ENCODE results near the gene CLDN11.

The CLDN11 gene

DNA sequence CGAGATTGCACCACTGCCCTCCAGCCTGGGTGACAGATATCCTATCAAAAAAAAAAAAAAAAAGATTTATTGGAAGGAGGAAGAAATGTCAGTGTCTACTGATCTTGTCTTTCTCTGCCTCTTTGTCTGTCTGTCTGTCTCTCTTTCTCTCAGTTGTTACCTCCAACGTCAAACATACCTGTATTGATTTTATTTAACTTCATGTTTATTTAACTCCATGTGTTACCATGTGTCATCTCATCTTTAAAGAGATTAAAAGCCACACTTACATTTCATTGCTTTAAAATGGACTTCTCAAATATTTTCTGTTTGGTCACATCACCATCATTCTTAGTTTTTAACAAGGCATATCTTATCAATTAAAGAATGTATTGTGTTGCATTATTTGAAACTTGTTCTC is 9.4 kb downstream of the CLDN11 start:
- no peak for DNase-seq

DNA sequence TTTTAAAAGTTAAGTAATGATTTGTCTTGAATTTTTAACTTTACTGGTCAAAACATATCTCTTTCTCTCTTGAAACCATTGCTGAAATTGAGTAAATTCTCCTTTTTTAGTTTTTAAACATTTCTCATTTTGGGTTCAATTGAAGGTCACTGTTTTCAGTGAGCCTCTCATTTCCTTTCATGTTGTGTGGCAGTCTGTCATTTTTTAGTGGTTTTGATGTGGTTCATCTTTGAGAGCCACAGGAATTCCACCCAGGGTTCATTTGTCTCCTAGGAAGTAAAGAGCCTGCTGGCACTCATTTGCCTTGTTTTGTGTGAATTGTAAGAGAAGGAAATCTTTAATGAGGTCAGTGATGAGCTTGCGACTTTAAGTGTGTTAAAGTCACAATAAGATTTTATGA is 10.4 kb downstream of the CLDN11 start:
- no peak for DNase-seq

DNA sequence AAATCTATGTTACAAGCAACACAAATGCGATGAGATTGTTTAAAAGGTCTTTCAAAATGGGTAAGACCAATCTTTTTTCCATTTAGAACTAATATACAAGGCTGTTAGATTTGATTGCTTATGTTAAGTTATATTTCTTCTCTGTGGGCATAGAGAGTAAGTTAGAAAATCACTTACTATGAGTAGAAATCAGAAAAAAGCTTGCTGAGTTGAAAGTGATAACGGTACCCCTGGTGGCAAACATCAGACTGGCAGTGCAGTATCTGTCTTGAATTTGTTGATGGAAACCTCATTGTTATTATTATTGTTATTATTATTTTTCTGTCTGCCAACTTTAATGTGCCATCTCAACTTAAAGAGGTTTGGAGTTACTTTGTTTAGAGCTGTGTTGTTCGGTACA is 12.4 kb downstream of the CLDN11 start:
- no peak for DNase-seq

DNA sequence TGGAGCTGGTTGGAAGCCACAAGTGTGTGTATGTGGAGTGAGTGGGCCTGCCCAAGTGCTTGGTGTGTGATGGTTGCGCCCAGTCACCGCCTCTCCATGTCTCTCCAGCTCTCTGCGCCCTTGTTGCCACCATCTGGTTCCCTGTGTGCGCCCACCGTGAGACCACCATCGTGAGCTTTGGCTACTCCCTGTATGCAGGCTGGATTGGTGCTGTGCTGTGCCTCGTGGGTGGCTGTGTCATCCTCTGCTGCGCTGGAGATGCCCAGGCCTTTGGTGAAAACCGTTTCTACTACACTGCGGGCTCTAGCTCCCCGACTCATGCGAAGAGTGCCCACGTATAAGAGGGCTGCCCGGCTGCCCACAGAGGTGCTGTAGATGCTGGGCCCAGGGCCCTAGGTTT is 13.7 kb downstream of the CLDN11 start:
- DNase-seq, result no peak

DNA sequence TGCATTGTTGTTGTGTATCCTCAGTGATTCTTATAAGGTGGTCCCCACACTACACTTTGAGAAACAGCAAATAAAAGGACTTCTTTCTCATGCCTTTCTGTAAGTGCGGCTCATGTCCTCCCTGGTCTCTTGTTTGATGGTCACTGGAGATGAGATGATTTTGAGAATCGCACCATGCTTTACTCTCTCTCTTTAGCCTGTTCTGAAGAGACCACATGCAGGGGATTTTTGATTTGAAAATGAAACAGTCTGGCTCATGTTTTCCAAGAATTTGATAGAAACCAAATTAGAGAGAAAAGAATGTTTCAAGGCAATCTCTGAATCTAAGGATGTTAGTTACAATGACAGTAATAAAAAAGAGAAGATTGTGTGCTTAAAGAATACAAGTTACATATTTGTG is 18.0 kb downstream of the CLDN11 start:
- no peak for DNase-seq

DNA sequence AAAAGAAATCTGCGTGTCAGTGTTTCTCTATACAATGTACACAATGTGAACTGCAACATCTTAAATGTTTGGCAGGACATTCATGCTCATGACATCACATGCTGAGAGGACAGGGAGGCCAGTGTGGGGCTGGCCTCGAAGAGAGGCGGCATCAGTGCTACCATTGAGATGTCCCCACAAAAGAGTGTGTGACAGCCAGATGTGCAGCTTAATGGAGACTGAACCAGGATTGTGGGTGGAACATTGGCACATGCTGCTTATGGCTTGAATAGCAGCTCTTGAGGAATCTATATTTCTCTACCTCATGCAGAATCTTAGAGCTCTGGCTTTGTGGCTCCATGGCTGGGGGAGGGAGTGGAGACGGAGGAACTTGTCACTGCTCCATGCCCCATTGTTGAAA is 18.5 kb downstream of the CLDN11 start:
- DNase-seq, result no peak

DNA sequence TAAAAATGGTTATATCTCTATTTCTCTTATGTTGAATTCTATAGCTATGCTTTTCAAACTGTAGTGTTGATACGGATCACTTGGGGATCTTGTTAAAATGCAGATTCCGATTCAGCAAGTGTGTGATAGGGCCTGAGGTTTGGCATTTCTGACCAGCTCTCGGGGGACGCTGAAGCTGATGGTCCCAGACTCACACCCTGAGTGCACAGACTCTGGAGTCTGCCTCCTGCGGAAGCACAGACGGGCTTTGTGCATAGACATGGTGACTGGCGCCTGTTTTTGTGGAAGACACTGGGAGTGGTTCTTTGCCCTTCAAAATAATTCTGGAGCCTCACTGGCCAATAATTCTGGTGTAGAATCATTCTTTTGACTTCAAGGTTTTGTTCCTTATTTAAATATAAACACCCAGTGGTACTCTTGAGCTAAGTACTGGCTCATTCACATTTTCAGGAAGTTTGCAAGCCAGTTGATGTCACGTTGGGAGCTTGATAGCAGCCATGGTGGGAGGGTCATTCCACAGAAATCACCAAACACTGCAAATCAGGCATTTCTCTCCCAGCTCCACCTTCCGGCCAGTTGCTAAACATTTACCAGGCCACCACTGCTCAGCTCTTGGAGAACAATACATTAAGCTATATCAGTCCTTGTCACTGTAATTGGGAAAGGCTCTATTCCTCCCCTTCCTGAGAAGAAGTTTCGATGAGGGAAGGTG is 19.2 kb downstream of the CLDN11 start:
- no peak for DNase-seq

DNA sequence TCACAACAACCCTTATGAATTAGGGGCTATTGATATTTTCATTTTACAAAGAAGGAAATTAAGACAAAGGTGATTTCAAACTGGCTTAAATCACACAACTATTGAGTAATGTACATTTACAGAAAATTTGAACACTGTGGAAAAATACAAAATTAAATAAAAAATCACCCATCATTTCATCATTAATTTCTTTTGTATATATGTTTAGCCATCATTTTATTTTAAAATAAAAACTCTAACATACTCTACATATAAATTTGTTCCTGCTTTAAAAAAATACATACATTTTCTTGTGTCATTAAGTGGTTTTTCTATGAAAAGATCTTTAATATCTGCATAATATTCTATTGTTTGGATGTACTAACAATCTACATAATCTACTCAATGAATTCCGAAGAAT is 20.2 kb downstream of the CLDN11 start:
- no peak for DNase-seq

DNA sequence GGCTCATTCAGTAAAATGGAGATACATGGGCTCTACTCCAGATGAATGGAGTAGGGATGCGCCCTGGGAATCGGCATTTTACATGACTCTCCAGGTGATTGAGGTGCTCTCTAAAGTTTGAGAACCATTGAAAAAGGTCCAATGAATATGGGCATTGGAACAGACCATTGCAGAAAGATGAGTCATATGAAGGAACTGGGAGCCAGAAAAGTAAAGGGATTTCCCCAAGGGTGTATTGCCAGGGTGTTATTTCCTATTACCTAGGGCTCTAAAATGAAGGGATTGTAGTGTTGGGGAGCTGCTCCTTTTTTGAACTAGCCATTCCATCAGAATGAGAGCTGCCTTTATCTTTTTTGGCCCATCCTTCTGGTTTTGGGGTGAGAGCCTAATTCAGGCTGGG is 21.7 kb downstream of the CLDN11 start:
- DNase-seq, result no peak

DNA sequence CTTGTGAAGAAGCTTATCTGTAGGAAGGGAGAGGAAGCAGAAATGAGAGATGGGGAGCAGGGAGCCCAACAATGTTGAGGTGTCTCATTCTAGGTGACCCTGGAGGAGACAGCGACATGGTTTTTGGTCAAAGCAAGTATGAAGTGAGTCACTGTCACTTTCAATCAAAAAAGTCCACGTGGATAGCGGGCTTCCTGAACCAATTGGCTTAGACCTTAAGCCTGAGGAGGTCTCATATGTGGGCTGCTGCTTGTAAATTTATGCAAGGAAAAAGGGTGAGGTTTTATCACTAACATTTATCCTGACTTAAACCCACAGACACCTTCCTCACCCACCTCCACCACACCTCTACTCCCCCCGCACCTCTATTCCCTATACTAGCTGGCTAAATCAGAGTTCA is 22.7 kb downstream of the CLDN11 start:
- no peak for DNase-seq

DNA sequence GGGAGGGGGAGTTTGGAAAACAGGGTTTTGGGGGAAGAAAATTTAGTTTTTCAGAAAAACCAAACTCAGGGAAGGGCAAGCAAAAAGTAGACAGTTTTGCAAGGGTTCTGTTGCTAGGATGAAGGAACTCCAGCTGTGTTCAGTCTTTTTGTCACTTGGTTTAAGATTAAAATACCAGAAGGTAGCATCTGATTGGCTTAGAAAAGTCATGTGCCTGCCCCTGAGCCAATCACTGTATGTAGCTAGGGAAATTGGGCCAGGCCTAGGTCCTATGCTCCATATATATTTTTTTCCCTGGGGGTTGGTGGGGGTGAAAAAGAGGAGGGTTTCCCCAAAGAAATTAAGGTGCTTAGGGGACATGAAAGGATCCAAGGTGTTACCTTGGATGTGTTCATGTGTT is 24.3 kb downstream of the CLDN11 start:
- DNase-seq, result no peak

DNA sequence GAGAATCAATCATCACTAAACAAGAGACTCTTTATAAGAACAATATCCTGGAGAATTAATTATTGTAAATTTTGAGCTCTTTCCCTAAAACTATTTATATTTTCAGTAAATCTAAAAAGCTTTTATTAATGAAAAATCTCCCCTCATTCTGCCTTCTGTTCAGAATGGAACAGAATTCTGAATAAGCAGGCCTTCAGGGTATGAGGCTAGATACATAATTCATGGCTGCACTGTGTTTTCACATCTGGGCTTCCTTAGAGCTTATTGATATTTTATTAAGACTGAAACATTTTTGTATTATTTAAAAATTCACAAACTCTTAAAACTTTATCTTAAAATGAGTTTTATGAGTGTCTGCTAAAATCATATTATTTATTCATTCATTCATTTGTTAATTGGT is 24.8 kb downstream of the CLDN11 start:
- DNase-seq, result no peak

DNA sequence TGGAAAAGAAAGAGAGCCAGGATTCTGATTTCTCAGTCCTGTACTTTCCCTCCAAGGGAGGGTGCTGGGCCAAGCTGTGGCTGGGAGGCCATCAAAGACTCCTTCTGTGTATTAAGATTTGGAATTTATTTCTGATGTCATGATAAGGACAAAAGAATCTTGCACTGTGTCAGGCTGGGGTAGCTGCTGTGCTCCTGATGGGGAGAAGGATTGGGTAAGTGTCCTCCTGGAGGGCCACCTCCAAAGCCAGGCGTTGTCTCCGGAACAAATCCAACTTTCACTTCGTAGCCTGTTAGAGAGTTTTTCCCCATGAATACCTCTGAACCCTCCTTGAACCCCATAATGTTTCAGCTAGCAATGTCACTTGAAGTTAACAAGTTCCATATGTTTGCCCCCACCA is 29.9 kb downstream of the CLDN11 start:
- DNase-seq, result no peak

DNA sequence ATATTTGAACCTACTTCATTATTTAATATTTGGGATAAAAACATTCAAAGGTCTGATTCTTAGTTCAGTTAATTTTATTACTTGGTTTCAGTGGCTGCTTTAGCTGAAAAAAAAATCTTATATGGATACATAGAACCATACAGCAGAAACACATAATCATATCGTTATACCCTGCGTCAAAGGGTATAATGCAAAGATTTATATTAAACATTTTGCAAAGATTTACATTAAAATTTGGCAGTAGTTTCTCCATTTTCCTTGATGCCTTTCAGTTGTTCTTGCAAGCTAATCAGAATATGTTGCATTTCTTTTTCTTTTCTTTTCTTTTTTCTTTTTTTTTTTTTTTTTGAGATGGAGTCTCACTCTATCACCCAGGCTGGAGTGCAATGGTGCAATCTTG is 31.4 kb downstream of the CLDN11 start:
- DNase-seq, result no peak

DNA sequence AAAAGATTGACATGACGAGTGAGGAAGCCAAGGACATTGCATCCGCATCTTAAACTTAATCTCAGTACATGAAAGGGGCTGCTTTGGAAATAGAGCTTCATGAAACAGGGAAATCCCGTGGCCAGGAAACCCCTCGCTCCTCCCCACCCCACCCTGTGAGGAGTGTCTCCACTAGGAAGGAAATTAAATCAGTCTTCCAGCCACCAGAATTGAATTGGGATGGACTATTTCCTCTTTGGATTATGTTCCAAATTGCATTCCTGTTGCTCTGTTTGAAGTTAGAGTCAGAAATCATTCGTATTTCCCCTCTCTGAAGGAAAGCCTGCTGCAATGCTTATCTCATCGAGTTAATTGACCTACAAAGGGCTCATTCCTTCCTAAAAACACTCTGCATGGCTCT is 35.8 kb downstream of the CLDN11 start:
- no peak for DNase-seq

DNA sequence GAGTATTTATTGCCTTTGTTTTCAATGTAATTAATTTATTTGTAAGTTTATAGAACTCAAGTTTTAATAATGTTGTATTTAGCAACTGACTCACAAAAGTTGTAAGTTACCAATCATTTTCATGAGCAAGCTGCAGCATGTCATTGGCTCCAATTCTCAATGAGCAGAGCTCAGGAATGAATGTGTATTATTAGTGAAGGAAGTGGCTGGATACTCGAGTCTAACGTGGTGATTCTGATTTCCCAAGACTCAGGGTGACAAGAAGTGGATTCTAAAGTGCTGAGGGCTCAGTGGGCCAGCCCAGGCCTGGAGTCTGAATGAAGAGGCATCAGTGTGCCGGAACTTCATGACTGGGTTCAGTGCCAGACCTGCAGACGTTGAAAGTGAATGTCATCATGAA is 39.6 kb downstream of the CLDN11 start:
- no peak for DNase-seq

DNA sequence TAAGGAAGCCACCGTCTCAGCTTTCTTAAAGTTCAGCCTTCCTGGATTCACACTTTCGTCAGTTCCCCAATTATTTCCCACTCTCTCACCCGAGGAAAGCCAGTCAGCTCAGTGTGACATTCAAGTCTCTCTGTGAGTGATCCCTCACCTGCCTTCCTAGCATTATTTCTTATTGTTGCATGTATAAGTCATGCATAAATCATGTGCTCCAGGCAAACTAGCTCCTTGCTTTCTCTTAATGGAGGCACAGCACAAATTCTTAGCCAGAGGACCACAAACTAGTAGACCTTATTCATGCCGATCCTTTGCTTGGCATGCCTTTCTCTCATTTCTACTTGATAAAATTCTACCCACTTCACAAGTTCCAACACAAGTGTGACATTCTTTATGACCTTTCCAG is 44.3 kb downstream of the CLDN11 start:
- DNase-seq, result no peak

DNA sequence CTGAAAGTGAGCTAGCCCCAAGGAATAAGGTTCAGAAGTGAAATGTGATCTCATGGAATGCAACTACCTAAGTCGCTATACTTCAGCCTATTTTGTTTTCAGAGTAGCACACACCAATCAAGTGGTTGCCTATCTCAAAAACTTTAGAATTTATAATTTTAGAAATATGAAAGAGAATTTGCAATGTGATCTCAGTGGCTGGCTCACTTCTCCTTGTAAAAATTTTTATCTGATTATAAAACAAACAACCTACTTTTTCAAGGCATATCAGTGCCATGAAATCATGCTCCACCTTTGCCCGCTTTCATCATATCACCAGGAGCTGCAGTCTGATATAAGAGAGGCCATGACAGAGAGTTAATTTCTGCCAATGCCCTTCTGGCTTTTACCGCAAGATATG is 47.3 kb downstream of the CLDN11 start:
- no peak for DNase-seq

DNA sequence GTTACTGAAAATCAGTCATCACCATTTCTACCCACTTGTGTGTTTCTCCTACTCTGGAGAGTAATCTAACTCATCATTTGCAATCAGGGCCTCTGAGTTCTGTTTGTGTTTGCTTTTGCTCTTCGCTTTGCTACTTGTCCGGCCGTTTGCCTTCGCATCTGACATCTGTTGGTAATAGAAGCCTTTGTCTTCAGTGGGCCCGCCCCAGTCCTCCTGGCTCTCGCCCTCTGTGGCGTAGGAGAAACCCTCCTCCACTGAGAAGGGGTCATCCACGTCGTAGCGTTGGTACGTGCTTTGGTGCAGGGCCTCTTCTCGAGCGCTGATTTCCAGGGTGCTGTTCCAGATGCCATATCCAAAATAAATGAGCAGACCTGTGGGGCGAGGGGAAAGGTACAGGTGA is 48.3 kb downstream of the CLDN11 start:
- no peak for DNase-seq

DNA sequence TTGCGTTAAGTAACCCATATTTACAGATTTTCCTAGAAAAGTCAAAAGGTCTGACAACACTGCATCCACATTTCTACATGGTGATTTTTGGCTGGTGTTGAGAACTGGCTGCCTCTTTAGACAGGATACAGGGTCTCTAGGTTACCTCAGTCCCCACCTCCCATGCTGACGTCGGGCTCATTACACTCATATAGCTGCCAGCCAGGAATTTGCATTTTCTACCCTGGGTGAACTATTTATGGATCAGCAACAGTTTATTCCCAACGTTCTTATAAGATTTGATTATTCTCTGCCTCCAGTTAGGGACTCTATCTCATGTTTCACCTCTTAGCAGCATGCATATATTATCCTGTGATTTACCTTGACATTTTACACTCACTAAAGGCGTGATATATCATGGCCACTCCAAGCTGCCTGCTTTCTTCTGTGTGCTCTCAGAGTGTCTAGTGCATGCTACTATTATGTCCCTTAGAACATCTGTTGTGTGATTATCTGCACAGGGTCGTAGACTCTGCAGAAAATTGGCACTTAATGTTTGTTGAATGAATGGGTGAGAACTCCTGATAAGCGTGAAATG is 49.0 kb downstream of the CLDN11 start:
- DNase-seq, result no peak

DNA sequence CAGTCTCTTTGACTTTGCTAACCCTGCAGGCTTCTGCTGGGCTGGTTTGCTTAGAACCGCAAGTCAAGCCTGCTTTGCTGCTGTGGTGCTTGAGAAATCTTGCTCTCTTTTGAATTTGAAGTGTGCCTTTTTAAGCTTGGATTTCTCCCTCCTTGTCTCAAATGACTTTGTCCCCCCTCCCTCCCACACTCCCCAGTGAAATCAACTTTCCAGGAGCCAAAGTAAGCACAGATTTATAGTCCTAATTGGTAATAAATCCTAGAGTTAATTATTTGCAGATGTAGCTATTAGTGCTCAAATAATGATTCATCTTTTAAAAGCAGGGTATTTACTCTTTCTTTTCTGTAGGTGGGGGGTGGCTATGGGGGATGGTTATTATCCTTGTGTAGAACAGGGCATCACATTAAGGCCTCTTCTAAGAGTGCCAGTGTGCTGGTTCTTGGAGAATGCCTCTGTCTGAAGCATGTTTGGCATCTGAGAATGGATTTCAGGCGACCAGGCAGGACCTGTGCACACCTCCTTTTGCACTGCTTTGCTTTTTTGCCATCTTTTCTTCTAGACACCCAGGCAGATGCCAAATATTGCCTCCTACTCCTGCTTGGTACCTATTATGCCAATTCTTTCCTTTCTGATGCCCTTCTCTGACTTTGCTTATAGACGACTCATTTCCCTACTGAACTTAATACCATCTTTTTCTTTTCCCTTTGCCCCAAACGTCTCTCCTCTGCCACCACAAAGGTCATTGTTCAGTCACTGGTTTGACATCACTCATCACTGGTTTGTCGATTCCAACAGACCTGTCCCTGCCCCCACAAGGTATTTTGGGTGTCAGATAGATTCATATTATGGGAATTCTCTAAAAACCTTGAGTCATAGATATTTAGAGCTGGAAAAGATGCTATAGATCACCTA is 50.7 kb downstream of the CLDN11 start:
- no peak for DNase-seq

DNA sequence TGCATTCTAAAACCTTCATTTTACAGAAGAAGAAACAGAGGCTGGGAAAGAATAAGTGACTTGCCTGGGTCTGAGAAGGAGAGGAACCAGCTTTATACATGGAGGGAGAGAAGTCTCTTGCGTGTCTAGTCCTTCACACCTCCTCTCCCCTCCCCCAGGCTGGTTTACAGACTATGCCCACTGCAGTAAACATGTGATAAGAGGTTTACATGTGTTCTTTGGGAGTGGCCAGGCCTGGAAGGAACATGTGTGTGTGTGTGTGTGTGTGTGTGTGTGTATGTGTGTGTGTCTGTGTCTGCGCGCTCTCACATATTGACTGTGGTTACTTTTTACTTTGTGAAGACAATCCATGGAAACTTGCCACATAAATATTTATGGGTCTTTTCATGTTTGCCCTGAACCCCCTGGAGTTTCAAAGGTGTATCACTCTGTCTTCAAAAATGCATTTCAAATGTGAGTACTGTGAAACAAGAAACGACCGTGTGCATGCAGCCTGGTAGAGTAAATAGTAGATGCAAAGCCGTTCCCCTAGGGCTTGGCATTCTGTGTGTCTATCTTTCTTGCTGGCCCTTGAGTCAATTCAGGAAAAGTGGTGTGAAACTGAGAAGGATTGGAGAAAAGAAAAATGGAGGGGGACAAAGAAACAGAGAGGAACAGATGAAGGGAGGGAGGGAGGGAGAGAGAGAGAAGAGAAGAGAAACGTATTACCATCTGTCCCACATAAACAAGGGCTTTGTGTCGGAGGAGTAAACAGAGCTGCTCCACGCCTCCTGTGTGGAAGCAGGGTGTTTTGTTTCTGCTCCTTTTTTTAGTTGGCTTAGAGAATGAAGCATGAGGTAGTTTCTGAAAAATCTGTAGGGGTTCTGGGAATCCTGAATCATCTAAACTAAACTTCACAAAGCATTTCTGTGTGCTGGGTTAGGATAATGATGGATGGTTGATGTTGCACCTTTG is 51.7 kb downstream of the CLDN11 start:
- no peak for DNase-seq

DNA sequence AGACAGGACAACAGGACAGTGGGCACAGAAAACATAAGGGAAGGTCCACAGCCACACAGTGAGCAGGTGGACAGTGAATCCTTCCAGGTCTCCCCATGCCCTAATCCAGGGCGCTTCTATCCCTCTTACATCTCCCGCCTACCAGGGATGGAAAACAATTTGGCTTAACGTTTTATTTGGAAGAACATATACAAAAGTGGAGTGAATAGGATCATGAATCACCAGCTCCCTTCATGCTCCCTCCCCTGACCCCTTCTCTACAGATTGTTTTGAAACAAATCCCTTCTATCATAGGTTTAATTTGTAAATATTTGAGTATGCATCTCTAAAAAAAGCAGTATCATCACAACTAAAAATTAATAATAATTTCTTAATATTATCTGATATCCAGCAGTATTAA is 52.5 kb downstream of the CLDN11 start:
- DNase-seq, result no peak

All from suppressor macrophage treated with lipopolysaccharide for 4 hours (primary cell).